GM12801 (cell line): ENCODE data around the gene AQP10.

Source experiments
- CTCF ChIP-seq: IDR thresholded peaks from one replicate; pipeline ENCODE4 v1.5.1; 2011; ENCODE audit warnings: control low read depth; ENCODE audit not compliant: insufficient read length; ENCODE audit errors: extremely low read depth

AQP10 gene

GRCh38 chr1:154328318-154329151, 7.6 kb downstream of the AQP10 start:
- no peak for TF ChIP-seq CTCF

- no peak for TF ChIP-seq CTCF
These were observed 8.2 kb downstream of the AQP10 start for GRCh38 chr1:154329152-154329521.

- TF ChIP-seq CTCF, result no peak
These were observed 8.7 kb downstream of the AQP10 start for GRCh38 chr1:154329551-154330131.

- TF ChIP-seq CTCF, result no peak
These were observed 9.8 kb downstream of the AQP10 start for GRCh38 chr1:154330669-154331068.

- no peak for TF ChIP-seq CTCF
These were observed 13.5 kb downstream of the AQP10 start for GRCh38 chr1:154334079-154335024.

GRCh38 chr1:154335025-154335714, 14.3 kb downstream of the AQP10 start:
- TF ChIP-seq CTCF, result peak; percentile 65
